Fibroblast of lung (primary cell): ENCODE measurements around the gene TCTN3. TPM values are rescaled to one million over a fixed set of nuclear protein-coding genes. Genes with fewer than 3 reads are reported as not detected.
A peak's percentile ranks its signal among the peaks of the same experiment; 100 is the strongest.

Experiments used
- DNase-seq, 2 donors: peaks; one replicate each; pipeline versions ENCODE4 v3.0.0 to v3.0.0-alpha.2; 2010; ENCODE audit warnings: low read depth in 2 of 2
- H2AFZ ChIP-seq: 2 replicates; pipeline ENCODE4 v1.5.1; 2012; ENCODE audit warnings: low read length, control low read depth, inconsistent platforms
- H3K27ac ChIP-seq: 2 replicates; pipeline ENCODE4 v1.5.1; 2011; ENCODE audit warnings: low read length, control low read depth; ENCODE audit not compliant: insufficient read depth
- H3K27me3 ChIP-seq: 2 replicates; pipeline ENCODE4 v1.5.1; 2011; ENCODE audit warnings: mild to moderate bottlenecking, low read length; ENCODE audit not compliant: control insufficient read depth, insufficient read depth
- H3K36me3 ChIP-seq: 2 replicates; pipeline ENCODE4 v1.5.1; 2011; ENCODE audit warnings: low read length; ENCODE audit not compliant: control insufficient read depth, insufficient read depth
- H3K4me1 ChIP-seq: 2 replicates; pipeline ENCODE4 v1.5.1; 2011; ENCODE audit warnings: low read length; ENCODE audit not compliant: control insufficient read depth, insufficient read depth; ENCODE audit errors: extremely low read depth
- H3K4me2 ChIP-seq: 2 replicates; pipeline ENCODE4 v1.5.1; 2011; ENCODE audit warnings: low read length, control low read depth; ENCODE audit not compliant: insufficient read depth; ENCODE audit errors: extremely low read depth
- H3K4me3 ChIP-seq, 4 experiments: fragments of 200-600 bp in 1 of 4; sonication (generic) in 1 of 4; replicated peaks in 1 of 4; 2 replicates each; pipeline ENCODE4 v1.5.1; 2011 to 2016; ENCODE audit warnings: low read length in 4 of 4, low read depth in 3 of 4, mild to moderate bottlenecking in 3 of 4, control low read depth in 2 of 4, inconsistent platforms in 1 of 4, mixed read lengths in 1 of 4; ENCODE audit not compliant: insufficient read depth in 1 of 4; ENCODE audit errors: control extremely low read depth in 1 of 4
- H3K79me2 ChIP-seq: 2 replicates; pipeline ENCODE4 v1.5.1; 2012; ENCODE audit warnings: mild to moderate bottlenecking, low read length, inconsistent platforms; ENCODE audit not compliant: control insufficient read depth, insufficient read depth
- H3K9ac ChIP-seq: 2 replicates; pipeline ENCODE4 v1.5.1; 2011; ENCODE audit warnings: mild to moderate bottlenecking, low read length, control low read depth; ENCODE audit not compliant: insufficient read depth
- H3K9me3 ChIP-seq: 2 replicates; pipeline ENCODE4 v1.5.1; 2012; ENCODE audit warnings: low read depth, low read length; ENCODE audit not compliant: control insufficient read depth, insufficient read depth
- H4K20me1 ChIP-seq: 2 replicates; pipeline ENCODE4 v1.5.1; 2011; ENCODE audit warnings: low read length; ENCODE audit not compliant: control insufficient read depth, insufficient read depth; ENCODE audit errors: extremely low read depth
- EZH2 ChIP-seq: IDR thresholded peaks from 2 replicates; pipeline ENCODE4 v1.5.1; 2012; ENCODE audit warnings: low read length, control low read depth, mild to moderate bottlenecking; ENCODE audit errors: missing control alignments
- polyA plus RNA-seq, 2 donors: library from polyadenylated mRNA; depleted of rRNA in 1 of 2; stranded (reverse) in 1 of 2; unstranded in 1 of 2; fragments of >200 nt; gene quantifications; 2 replicates each; pipeline ENCODE4 v1.2.1, GENCODE V29; 2011 to 2012; ENCODE audit warnings: missing spikeins in 1 of 2
- total RNA-seq: library from RNA; depleted of rRNA; stranded (reverse); fragments of >200 nt; gene quantifications from 2 replicates; pipeline ENCODE4 v1.2.1, GENCODE V29; 2014
- TF ChIP-seq, protein P1 (sequence below), 2 donors: IDR thresholded peaks in 1 of 2; conservative IDR thresholded peaks in 1 of 2; 1 replicate in 1 of 2; 2 replicates in 1 of 2; pipeline ENCODE4 v1.5.1; 2011 to 2012; ENCODE audit warnings: low read length in 2 of 2, control low read depth in 1 of 2, inconsistent platforms in 1 of 2, low read depth in 1 of 2, mild to moderate bottlenecking in 1 of 2

Gene TCTN3
- total and polyA plus RNA-seq, 2 donors (not counting 1 experiment from before 2014, with no cell fraction given): 42.8 to 50.1 TPM

GRCh38 chr10:95660283-95660682, 33.4 kb downstream of the TCTN3 start:
- no peak overlapping the region for H3K9ac ChIP-seq
- TF ChIP-seq EZH2: no peak
- TF ChIP-seq, protein P1, sequence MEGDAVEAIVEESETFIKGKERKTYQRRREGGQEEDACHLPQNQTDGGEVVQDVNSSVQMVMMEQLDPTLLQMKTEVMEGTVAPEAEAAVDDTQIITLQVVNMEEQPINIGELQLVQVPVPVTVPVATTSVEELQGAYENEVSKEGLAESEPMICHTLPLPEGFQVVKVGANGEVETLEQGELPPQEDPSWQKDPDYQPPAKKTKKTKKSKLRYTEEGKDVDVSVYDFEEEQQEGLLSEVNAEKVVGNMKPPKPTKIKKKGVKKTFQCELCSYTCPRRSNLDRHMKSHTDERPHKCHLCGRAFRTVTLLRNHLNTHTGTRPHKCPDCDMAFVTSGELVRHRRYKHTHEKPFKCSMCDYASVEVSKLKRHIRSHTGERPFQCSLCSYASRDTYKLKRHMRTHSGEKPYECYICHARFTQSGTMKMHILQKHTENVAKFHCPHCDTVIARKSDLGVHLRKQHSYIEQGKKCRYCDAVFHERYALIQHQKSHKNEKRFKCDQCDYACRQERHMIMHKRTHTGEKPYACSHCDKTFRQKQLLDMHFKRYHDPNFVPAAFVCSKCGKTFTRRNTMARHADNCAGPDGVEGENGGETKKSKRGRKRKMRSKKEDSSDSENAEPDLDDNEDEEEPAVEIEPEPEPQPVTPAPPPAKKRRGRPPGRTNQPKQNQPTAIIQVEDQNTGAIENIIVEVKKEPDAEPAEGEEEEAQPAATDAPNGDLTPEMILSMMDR (conservative IDR thresholded peaks at IDR 0.05 in 1 of 2, IDR thresholded peaks at IDR 0.05 in 1 of 2; ENCODE audit: low read depth in 1 of 2, low read length in 2 of 2): no peak
- no peaks in the 10 kb centered on the region for H3K9me3 ChIP-seq
- peak overlapping the region; percentile 1 for H2AFZ ChIP-seq
- no peaks in the 10 kb centered on the region for H4K20me1 ChIP-seq
- no peaks in the 10 kb centered on the region for H3K27me3 ChIP-seq
- no peak overlapping the region for H3K4me3 ChIP-seq
- H3K4me2 ChIP-seq: no peak overlapping the region
- H3K79me2 ChIP-seq: peaks cover 11% of the 10 kb centered on the region
- H3K27ac ChIP-seq: no peak overlapping the region
- peak; percentile 6 to 74 for DNase-seq
- H3K4me1 ChIP-seq: no peaks in the 10 kb centered on the region
- H3K36me3 ChIP-seq: no peaks in the 10 kb centered on the region

- TF ChIP-seq EZH2: no peak
- TF ChIP-seq, protein P1 (conservative IDR thresholded peaks at IDR 0.05 in 1 of 2, IDR thresholded peaks at IDR 0.05 in 1 of 2; ENCODE audit: low read depth in 1 of 2, low read length in 2 of 2): no peak
- DNase-seq: no peak
- peaks cover 4% of the 10 kb centered on the region for H3K36me3 ChIP-seq
- no peak overlapping the region for H3K27ac ChIP-seq
- H3K79me2 ChIP-seq: peaks cover 24% of the 10 kb centered on the region
- no peaks in the 10 kb centered on the region for H3K27me3 ChIP-seq
- no peaks in the 10 kb centered on the region for H3K9me3 ChIP-seq
- no peaks in the 10 kb centered on the region for H3K4me1 ChIP-seq
- peak overlapping the region in 2 of 4 experiments; percentile 58 to 85 for H3K4me3 ChIP-seq
- peak overlapping the region; percentile 86 for H3K4me2 ChIP-seq
- H3K9ac ChIP-seq: no peak overlapping the region
- H4K20me1 ChIP-seq: no peaks in the 10 kb centered on the region
- no peak overlapping the region for H2AFZ ChIP-seq
Measured at GRCh38 chr10:95657250-95657649, 36.5 kb downstream of the TCTN3 start.

GRCh38 chr10:95656291-95657164, 37.2 kb downstream of the TCTN3 start, which contains the start of gene ALDH18A1:
Gene ALDH18A1, minus strand, starts transcription at chr10:95656711. Its CDS starts 3,334 bp downstream, at chr10:95653377.
- Histone ChIP-seq H3K79me2 (peaks cover 24% of the 10 kb centered on the region), H3K27me3 (no peaks in the 10 kb centered on the region), H3K9ac (peak within 1 kb of the TSS; percentile 65), H3K27ac (peak within 1 kb of the TSS; percentile 77), H2AFZ (peak within 1 kb of the TSS; percentile 87), H3K9me3 (no peaks in the 10 kb centered on the region), H3K4me2 (peak within 1 kb of the TSS; percentile 96), H3K36me3 (peaks cover 8% of the 10 kb centered on the region), H3K4me3 (peak within 1 kb of the TSS; percentile 85 to 97 (median 91)), H3K4me1 (no peaks in the 10 kb centered on the region), H4K20me1 (no peaks in the 10 kb centered on the region)
- peak; percentile 88 to 89 for DNase-seq
- TF ChIP-seq, protein P1 (conservative IDR thresholded peaks at IDR 0.05 in 1 of 2, IDR thresholded peaks at IDR 0.05 in 1 of 2; ENCODE audit: low read depth in 1 of 2, low read length in 2 of 2): no peak
- no peak for TF ChIP-seq EZH2
